ENCODE results near the gene SETDB2. TPM values are rescaled to one million over a fixed set of nuclear protein-coding genes. Genes with fewer than 3 reads are reported as not detected.

The SETDB2 gene
- total RNA-seq, 4 donors from 2014 or later: 10.0 to 13.4 (median 10.6) TPM

DNA sequence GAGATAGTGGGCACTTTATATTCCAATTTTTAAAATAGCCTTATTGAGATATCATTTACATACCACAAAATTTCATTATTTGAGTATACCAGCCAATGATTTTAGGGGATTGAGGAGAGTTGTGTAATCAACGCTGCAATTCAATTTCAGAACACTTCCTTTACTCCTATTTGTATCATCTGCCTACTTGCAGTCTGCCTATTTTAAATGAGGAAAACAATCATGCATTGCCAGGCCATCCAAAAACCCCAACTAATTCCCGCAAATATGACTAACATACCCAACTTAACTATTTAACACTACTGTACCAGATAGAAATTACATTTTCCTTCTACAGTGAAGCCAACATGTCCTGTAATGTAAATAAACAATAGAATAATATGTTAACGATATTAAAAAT, 26.9 kb upstream of the SETDB2 start:
- Histone ChIP-seq H3K27ac (no peak overlapping the region), H3K4me3 (no peak overlapping the region), H3K4me1 (no peaks in the 10 kb centered on the region), H3K27me3 (no peaks in the 10 kb centered on the region), H3K36me3 (no peaks in the 10 kb centered on the region), H3K9me3 (no peaks in the 10 kb centered on the region)
- no peak for TF ChIP-seq EP300 (IDR thresholded peaks at IDR 0.05)
- TF ChIP-seq POLR2A (IDR thresholded peaks at IDR 0.05): no peak
- no peak for TF ChIP-seq POLR2AphosphoS5 (IDR thresholded peaks at IDR 0.05)
- TF ChIP-seq, protein P1, sequence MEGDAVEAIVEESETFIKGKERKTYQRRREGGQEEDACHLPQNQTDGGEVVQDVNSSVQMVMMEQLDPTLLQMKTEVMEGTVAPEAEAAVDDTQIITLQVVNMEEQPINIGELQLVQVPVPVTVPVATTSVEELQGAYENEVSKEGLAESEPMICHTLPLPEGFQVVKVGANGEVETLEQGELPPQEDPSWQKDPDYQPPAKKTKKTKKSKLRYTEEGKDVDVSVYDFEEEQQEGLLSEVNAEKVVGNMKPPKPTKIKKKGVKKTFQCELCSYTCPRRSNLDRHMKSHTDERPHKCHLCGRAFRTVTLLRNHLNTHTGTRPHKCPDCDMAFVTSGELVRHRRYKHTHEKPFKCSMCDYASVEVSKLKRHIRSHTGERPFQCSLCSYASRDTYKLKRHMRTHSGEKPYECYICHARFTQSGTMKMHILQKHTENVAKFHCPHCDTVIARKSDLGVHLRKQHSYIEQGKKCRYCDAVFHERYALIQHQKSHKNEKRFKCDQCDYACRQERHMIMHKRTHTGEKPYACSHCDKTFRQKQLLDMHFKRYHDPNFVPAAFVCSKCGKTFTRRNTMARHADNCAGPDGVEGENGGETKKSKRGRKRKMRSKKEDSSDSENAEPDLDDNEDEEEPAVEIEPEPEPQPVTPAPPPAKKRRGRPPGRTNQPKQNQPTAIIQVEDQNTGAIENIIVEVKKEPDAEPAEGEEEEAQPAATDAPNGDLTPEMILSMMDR (IDR thresholded peaks at IDR 0.05): no peak
- no peak for ATAC-seq
- 73 to 81% methylated on average over 3 of the region's 3 CpGs for WGBS, 2 donors (ENCODE audit: low coverage in 1 of 2)

DNA sequence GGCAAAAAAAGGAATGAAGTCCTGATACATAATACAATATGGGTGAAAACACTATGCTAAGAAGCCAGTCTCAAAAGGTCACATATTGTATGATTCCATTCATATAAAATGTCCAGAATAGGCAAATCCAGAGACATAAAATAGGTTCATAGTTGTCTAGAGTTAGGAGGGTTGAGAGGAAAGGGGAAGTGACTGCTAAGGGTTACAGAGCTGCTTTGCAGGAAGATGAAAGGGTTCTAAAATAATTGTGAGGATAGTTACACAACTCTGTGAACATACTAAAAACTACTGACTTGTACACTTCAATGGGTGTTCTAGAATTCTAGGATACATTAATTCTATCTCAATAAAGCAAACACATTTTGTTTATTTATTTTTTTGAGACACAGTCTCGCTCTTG, 25.9 kb upstream of the SETDB2 start:
- ATAC-seq: no peak
- H3K9me3 ChIP-seq: no peaks in the 10 kb centered on the region
- WGBS, 2 donors (ENCODE audit: low coverage in 1 of 2): 100% methylated on average over 1 of the region's 1 CpG
- H3K27me3 ChIP-seq: no peaks in the 10 kb centered on the region
- no peak overlapping the region for H3K27ac ChIP-seq
- no peak overlapping the region for H3K4me3 ChIP-seq
- H3K4me1 ChIP-seq: no peaks in the 10 kb centered on the region
- H3K36me3 ChIP-seq: no peaks in the 10 kb centered on the region
- no peak for TF ChIP-seq POLR2A (IDR thresholded peaks at IDR 0.05)

DNA sequence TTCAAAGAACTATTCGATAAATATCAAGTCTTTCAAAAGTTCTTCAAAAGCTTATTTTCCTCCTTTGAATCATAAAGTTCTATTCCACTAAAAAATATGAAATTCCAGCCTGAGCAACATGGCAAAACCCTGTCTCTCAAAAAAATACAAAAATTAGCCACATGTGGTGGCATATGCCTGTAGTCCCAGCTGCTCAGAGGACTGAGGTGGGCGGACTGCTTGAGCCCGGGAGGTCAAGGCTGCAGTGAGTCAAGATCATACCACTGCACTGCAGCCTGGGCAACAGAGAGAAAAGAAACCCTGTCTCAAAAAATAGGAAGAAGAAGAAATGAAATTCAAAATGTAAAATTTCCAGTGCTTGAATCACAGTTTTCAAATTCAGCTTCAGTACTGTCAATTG, 24.8 kb upstream of the SETDB2 start:
- no peak overlapping the region for H3K4me3 ChIP-seq
- WGBS, 2 donors (ENCODE audit: low coverage in 1 of 2): 69 to 74% methylated on average over 2 to 3 of the region's 3 CpGs
- no peaks in the 10 kb centered on the region for H3K27me3 ChIP-seq
- TF ChIP-seq POLR2A (IDR thresholded peaks at IDR 0.05): no peak
- TF ChIP-seq POLR2AphosphoS5 (IDR thresholded peaks at IDR 0.05): no peak
- no peak for TF ChIP-seq EP300 (IDR thresholded peaks at IDR 0.05)
- peaks cover 0 to 5% of the 10 kb centered on the region in 2 donors for H3K36me3 ChIP-seq
- ATAC-seq: no peak
- no peaks in the 10 kb centered on the region for H3K4me1 ChIP-seq
- no peak overlapping the region for H3K27ac ChIP-seq
- no peaks in the 10 kb centered on the region for H3K9me3 ChIP-seq

DNA sequence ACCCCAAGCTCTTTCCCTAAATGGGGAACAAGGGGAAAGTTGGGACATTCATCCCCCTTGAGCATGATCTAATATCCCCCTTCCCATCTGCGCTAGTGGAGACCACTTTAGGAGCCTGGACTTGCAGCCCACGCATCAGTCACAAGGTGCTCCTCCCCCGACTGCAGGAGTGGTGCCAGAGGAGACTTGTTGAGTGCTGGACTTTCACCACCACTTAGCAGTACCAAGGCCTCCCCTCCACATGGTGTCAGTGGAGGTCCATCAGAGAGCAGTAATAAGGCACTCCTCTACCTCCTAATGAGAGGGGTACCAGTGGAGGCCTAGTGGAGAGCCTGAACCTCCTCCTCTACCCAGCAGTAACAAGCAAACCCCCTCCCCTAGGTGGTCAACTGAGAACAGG, 22.7 kb upstream of the SETDB2 start:
- Histone ChIP-seq H3K27me3 (no peaks in the 10 kb centered on the region), H3K36me3 (peaks cover 0 to 5% of the 10 kb centered on the region in 2 donors), H3K9me3 (no peaks in the 10 kb centered on the region), H3K4me3 (no peak overlapping the region), H3K27ac (no peak overlapping the region), H3K4me1 (no peaks in the 10 kb centered on the region)
- no peak for TF ChIP-seq EP300 (IDR thresholded peaks at IDR 0.05)
- TF ChIP-seq POLR2AphosphoS5 (IDR thresholded peaks at IDR 0.05): no peak
- no peak for TF ChIP-seq POLR2A (IDR thresholded peaks at IDR 0.05)
- TF ChIP-seq, protein P1 (IDR thresholded peaks at IDR 0.05): no peak
- ATAC-seq: no peak
- no CpG with 5 or more reads among the region's 3 CpGs for WGBS, 2 donors (ENCODE audit: low coverage in 1 of 2)

DNA sequence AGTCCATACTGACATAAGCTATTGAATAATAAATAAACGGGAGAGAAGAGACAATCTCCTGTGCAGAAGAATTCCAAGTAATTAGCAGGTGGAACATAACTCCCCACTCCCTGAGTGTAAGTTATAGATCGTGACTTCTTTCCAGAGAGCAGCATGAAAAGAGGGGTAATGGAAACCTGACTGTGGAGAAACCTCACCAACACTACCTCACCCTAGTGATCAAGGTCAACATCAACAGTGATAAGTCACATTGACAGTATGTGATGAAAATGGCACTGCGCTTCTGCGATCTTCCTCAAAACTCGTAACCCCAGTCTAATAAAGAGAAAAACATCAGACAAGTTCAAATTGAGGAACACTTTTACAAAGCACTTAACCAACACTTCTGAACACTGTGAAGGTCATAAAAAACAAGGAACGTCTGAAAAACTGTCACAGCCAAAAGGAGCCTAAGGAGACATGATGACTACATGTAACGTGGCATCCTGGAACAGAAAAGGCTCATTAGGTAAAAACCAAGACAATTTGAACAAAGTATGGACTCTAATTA, 20.0 kb upstream of the SETDB2 start:
- H3K9me3 ChIP-seq: no peaks in the 10 kb centered on the region
- TF ChIP-seq EP300 (IDR thresholded peaks at IDR 0.05): no peak
- no peak for TF ChIP-seq POLR2A (IDR thresholded peaks at IDR 0.05)
- no peak for TF ChIP-seq POLR2AphosphoS5 (IDR thresholded peaks at IDR 0.05)
- TF ChIP-seq, protein P1 (IDR thresholded peaks at IDR 0.05): no peak
- H3K27ac ChIP-seq: no peak overlapping the region
- no peak overlapping the region for H3K4me3 ChIP-seq
- H3K36me3 ChIP-seq: peaks cover 0 to 19% of the 10 kb centered on the region in 2 donors
- 66 to 75% methylated on average over 5 to 7 of the region's 7 CpGs for WGBS, 2 donors (ENCODE audit: low coverage in 1 of 2)
- H3K4me1 ChIP-seq: no peaks in the 10 kb centered on the region
- H3K27me3 ChIP-seq: no peaks in the 10 kb centered on the region
- ATAC-seq: no peak

DNA sequence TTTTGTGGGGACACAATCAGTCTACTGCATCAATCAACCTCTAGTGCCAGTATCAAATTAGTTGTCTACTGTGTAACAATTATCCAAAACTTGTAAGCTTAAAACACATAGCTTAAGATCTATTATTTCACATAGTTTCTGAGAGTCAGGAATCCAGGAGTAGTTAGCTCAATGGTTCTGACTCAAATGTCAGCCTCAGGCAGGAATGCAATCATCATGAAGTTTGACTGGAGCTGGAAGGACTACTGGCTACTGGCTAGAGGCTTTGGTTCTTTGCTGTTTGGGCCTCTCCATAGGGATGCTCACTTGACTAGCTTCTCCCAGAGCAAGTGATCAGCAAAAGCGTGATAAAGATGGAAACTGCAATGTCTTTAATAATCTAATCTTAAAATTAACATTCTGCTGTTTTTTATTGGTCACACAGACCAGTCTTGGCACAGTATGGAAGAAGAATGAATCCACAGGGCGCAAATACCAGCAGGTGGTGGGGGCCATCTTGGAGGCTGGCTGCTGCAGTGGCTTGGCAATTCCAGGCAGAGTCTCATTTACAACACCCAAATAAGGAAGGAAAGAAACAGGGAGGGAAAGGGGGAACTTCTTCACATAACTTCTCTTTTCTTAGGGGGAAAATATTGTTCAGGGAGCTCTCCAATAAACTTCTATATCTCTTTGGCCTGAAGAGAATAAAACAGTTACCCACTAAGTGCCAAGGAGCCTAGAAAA, 15.9 kb upstream of the SETDB2 start:
- H3K4me3 ChIP-seq: no peak overlapping the region
- no peaks in the 10 kb centered on the region for H3K27me3 ChIP-seq
- peaks cover 0 to 45% of the 10 kb centered on the region in 2 donors for H3K36me3 ChIP-seq
- H3K27ac ChIP-seq: no peak overlapping the region
- no peak for ATAC-seq
- 90 to 100% methylated on average over 2 of the region's 2 CpGs for WGBS, 2 donors (ENCODE audit: low coverage in 1 of 2)
- no peaks in the 10 kb centered on the region for H3K9me3 ChIP-seq
- no peaks in the 10 kb centered on the region for H3K4me1 ChIP-seq
- TF ChIP-seq EP300 (IDR thresholded peaks at IDR 0.05): no peak
- no peak for TF ChIP-seq POLR2AphosphoS5 (IDR thresholded peaks at IDR 0.05)
- no peak for TF ChIP-seq POLR2A (IDR thresholded peaks at IDR 0.05)
- TF ChIP-seq, protein P1 (IDR thresholded peaks at IDR 0.05): no peak
